Neural progenitor cell (in vitro differentiated cells): ENCODE data around the gene SUN1. TPM values are rescaled to one million over a fixed set of nuclear protein-coding genes. Genes with fewer than 3 reads are reported as not detected.

Experiments
- DNase-seq: peaks from one replicate; pipeline ENCODE4 v3.0.0-alpha.2; 2016; ENCODE audit warnings: low spot score
- H2AFZ ChIP-seq: fragments of 200-600 bp; sonication (generic); replicated peaks from 2 replicates; pipeline ENCODE4 v1.6.1; 2016; ENCODE audit warnings: antibody characterized with exemption
- H3F3A ChIP-seq: fragments of 200-600 bp; sonication (generic); 2 replicates; pipeline ENCODE4 v1.6.1; 2016; ENCODE audit warnings: antibody characterized with exemption, low read depth
- H3K27ac ChIP-seq: fragments of 200-600 bp; sonication (generic); 2 replicates; pipeline ENCODE4 v1.5.1; 2016; ENCODE audit warnings: mild to moderate bottlenecking
- H3K27me3 ChIP-seq: fragments of 200-600 bp; sonication (generic); 2 replicates; pipeline ENCODE4 v1.6.1; 2016; ENCODE audit warnings: mild to moderate bottlenecking, moderate library complexity
- H3K36me3 ChIP-seq: fragments of 200-600 bp; sonication (generic); 2 replicates; pipeline ENCODE4 v1.5.1; 2016
- H3K4me1 ChIP-seq: fragments of 200-600 bp; sonication (generic); 2 replicates; pipeline ENCODE4 v1.6.1; 2016; ENCODE audit warnings: mixed run types
- H3K4me2 ChIP-seq: fragments of 200-600 bp; sonication (generic); 2 replicates; pipeline ENCODE4 v1.6.1; 2016
- H3K4me3 ChIP-seq: fragments of 200-600 bp; sonication (generic); 2 replicates; pipeline ENCODE4 v1.5.1; 2016
- H3K79me2 ChIP-seq: fragments of 200-600 bp; sonication (generic); 2 replicates; pipeline ENCODE4 v1.6.1; 2016; ENCODE audit warnings: low read depth
- H3K9ac ChIP-seq: fragments of 200-600 bp; sonication (generic); 2 replicates; pipeline ENCODE4 v1.6.1; 2016
- H3K9me3 ChIP-seq: fragments of 200-600 bp; sonication (generic); 2 replicates; pipeline ENCODE4 v1.5.1; 2016; ENCODE audit warnings: low read depth
- H4K20me1 ChIP-seq: fragments of 200-600 bp; sonication (generic); 2 replicates; pipeline ENCODE4 v1.6.1; 2016; ENCODE audit warnings: low read depth
- H3K27ac Mint-ChIP-seq: 3 replicates; pipeline ENCODE4 v1.8.0; 2021; ENCODE audit warnings: mixed read lengths
- H3K27me3 Mint-ChIP-seq: 2 replicates; pipeline ENCODE4 v1.8.0; 2022; ENCODE audit warnings: low read depth, mild to moderate bottlenecking, inconsistent platforms, moderate library complexity, mixed read lengths; ENCODE audit not compliant: insufficient read depth
- H3K36me3 Mint-ChIP-seq: 3 replicates; pipeline ENCODE4 v1.8.0; 2021; ENCODE audit warnings: mixed read lengths
- H3K4me1 Mint-ChIP-seq: 3 replicates; pipeline ENCODE4 v1.8.0; 2021; ENCODE audit warnings: mixed read lengths
- H3K4me3 Mint-ChIP-seq: 3 replicates; pipeline ENCODE4 v1.8.0; 2021; ENCODE audit warnings: mild to moderate bottlenecking, moderate library complexity, mixed read lengths
- H3K9me3 Mint-ChIP-seq: 3 replicates; pipeline ENCODE4 v1.8.0; 2020; ENCODE audit warnings: mixed read lengths
- EZH2 ChIP-seq: fragments of 200-600 bp; sonication (generic); IDR thresholded peaks from 2 replicates; pipeline ENCODE4 v1.6.1; 2017; ENCODE audit warnings: antibody characterized with exemption, mild to moderate bottlenecking, moderate library complexity
- EZH2phosphoT487 ChIP-seq: fragments of 200-600 bp; sonication (generic); IDR thresholded peaks from 2 replicates; pipeline ENCODE4 v1.6.1; 2017; ENCODE audit warnings: antibody characterized with exemption
- total RNA-seq: library from RNA; depleted of rRNA; stranded (reverse); fragments of >200 nt; gene quantifications from 2 replicates; pipeline ENCODE4 v1.2.3, GENCODE V29; 2015; ENCODE audit warnings: low replicate concordance
- TF ChIP-seq, protein P1 (sequence below): fragments of 200-600 bp; sonication (generic); IDR thresholded peaks from 2 replicates; pipeline ENCODE4 v1.5.1; 2017; ENCODE audit warnings: antibody characterized with exemption, mild to moderate bottlenecking

SUN1 gene
- total RNA-seq, 1 donor from 2014 or later: 104 TPM

DNA sequence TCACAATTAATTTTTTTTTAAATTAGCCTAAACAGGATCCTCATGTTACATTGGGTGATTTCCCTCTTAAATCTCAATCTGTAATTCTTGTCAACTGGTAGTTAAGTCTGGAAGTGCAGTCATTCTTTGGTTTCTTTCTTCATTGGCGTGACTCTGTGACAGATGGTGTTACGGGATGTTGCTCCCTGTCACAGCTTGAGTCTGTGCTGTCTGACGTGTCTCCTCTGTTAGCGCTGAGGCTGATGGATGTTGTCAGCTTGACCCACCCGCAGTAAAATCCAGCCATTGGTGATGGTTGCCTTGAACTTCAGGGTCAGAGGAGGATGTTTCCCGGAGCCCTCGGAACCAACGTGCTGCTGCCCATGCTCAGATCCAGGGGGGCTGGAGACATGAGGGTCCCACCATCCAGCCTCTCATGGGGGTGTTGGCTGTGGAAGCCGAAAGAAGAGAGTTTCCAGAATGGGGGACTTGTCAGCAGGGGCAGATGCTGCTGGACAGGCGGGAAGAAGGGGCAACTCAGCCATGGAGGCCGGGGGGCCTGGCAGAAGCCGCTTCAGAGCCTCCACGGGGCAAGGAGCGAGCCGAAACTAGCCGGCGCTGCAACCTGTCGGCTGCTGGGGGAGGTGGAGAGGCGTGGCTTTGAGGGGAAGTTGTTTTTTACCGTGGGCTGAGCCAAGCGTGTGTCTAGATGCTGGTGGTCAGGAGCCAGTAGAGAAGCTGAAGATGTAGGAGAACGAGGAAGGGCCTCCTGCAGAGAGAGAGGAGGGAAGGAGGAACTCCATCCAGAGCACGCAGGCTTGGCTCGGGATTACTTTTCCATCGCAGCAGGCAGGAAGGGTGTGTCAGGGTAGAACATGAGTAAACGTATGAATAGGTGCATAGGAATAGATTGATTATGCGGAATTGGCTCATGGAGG is 3.5 kb downstream of the SUN1 start:
- DNase-seq: no peak
- TF ChIP-seq EZH2phosphoT487: no peak
- TF ChIP-seq, protein P1, sequence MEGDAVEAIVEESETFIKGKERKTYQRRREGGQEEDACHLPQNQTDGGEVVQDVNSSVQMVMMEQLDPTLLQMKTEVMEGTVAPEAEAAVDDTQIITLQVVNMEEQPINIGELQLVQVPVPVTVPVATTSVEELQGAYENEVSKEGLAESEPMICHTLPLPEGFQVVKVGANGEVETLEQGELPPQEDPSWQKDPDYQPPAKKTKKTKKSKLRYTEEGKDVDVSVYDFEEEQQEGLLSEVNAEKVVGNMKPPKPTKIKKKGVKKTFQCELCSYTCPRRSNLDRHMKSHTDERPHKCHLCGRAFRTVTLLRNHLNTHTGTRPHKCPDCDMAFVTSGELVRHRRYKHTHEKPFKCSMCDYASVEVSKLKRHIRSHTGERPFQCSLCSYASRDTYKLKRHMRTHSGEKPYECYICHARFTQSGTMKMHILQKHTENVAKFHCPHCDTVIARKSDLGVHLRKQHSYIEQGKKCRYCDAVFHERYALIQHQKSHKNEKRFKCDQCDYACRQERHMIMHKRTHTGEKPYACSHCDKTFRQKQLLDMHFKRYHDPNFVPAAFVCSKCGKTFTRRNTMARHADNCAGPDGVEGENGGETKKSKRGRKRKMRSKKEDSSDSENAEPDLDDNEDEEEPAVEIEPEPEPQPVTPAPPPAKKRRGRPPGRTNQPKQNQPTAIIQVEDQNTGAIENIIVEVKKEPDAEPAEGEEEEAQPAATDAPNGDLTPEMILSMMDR: no peak
- no peak for TF ChIP-seq EZH2
- Mint-ChIP-seq H3K36me3 (peaks cover 10% of the 10 kb centered on the region), H3K4me3 (no peak overlapping the region), H3K27me3 (peaks cover 6% of the 10 kb centered on the region), H3K4me1 (peaks cover 20% of the 10 kb centered on the region), H3K27ac (no peak overlapping the region), H3K9me3 (no peaks in the 10 kb centered on the region)
- H3K79me2 ChIP-seq: peaks cover 82% of the 10 kb centered on the region
- H3K27me3 ChIP-seq: no peaks in the 10 kb centered on the region
- no peak overlapping the region for H3K4me3 ChIP-seq
- no peaks in the 10 kb centered on the region for H3K4me1 ChIP-seq
- no peaks in the 10 kb centered on the region for H3K9me3 ChIP-seq
- no peak overlapping the region for H2AFZ ChIP-seq
- no peak overlapping the region for H3K27ac ChIP-seq
- peaks cover 68% of the 10 kb centered on the region for H4K20me1 ChIP-seq
- no peaks in the 10 kb centered on the region for H3F3A ChIP-seq
- no peak overlapping the region for H3K4me2 ChIP-seq
- no peak overlapping the region for H3K9ac ChIP-seq
- no peaks in the 10 kb centered on the region for H3K36me3 ChIP-seq

DNA sequence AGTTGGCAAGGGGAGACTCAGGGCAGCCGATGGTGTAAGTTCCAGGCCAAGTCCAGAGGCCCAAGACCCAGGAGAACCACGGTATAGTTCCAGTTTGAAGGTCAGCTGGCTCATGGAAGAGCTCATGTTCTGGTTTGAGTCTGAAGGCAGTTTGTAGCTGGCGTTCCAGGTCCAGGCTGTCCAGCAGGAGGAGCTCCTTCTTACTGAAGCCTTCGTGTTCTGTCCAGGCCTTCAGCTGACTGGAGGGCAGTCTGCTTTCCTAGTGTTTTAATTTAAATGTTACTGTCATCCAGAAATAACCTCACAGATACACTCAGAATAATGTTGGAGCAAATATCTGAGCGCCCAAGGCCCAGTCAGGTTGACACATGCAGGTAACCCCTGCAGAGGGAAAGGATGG is 4.2 kb downstream of the SUN1 start:
- no peaks in the 10 kb centered on the region for H3K36me3 ChIP-seq
- no peak overlapping the region for H3K9ac ChIP-seq
- H3K27me3 Mint-ChIP-seq: peaks cover 6% of the 10 kb centered on the region
- no peaks in the 10 kb centered on the region for H3K27me3 ChIP-seq
- peaks cover 10% of the 10 kb centered on the region for H3K36me3 Mint-ChIP-seq
- peak overlapping the region; percentile 94 for H3K27ac Mint-ChIP-seq
- H3K79me2 ChIP-seq: peaks cover 75% of the 10 kb centered on the region
- H2AFZ ChIP-seq: no peak overlapping the region
- no peaks in the 10 kb centered on the region for H3K9me3 Mint-ChIP-seq
- no peaks in the 10 kb centered on the region for H3K4me1 ChIP-seq
- no peak overlapping the region for H3K4me3 Mint-ChIP-seq
- no peak overlapping the region for H3K27ac ChIP-seq
- H3F3A ChIP-seq: no peaks in the 10 kb centered on the region
- no peak overlapping the region for H3K4me3 ChIP-seq
- peaks cover 21% of the 10 kb centered on the region for H3K4me1 Mint-ChIP-seq
- H3K9me3 ChIP-seq: no peaks in the 10 kb centered on the region
- H3K4me2 ChIP-seq: no peak overlapping the region
- no peak for TF ChIP-seq EZH2phosphoT487
- TF ChIP-seq, protein P1: peak; percentile 52
- peaks cover 65% of the 10 kb centered on the region for H4K20me1 ChIP-seq
- peak; percentile 48 for DNase-seq

DNA sequence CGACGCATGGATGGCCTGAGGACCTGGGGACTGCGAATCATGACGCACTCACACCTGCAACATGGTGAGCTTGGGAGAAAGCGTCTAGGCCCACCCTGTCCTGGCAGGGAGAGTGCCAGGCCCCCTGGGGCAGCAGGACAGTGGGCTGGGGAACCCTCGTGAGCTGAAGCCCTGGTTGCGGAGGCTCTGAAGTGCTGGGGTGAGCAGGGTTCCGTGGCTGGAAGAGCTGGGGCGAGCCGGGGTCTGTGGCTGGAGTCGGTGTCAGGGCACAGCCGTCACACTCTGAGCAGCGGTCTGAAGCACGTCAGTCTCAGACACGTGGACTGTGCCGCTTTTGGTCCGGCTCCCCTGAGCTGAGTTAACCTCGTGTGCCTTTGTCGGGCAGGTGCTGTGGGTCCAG is 4.7 kb downstream of the SUN1 start:
- no peak for TF ChIP-seq EZH2
- TF ChIP-seq EZH2phosphoT487: no peak
- TF ChIP-seq, protein P1: no peak
- no peaks in the 10 kb centered on the region for H3K9me3 Mint-ChIP-seq
- Histone ChIP-seq H3K4me2 (no peak overlapping the region), H3K9ac (no peak overlapping the region), H3K4me3 (no peak overlapping the region), H3K27me3 (no peaks in the 10 kb centered on the region), H3K79me2 (peaks cover 69% of the 10 kb centered on the region), H2AFZ (no peak overlapping the region), H3K9me3 (no peaks in the 10 kb centered on the region), H3K4me1 (no peaks in the 10 kb centered on the region), H4K20me1 (peaks cover 66% of the 10 kb centered on the region), H3F3A (no peaks in the 10 kb centered on the region), H3K27ac (no peak overlapping the region), H3K36me3 (no peaks in the 10 kb centered on the region)
- no peak overlapping the region for H3K27ac Mint-ChIP-seq
- no peak for DNase-seq
- H3K27me3 Mint-ChIP-seq: peaks cover 6% of the 10 kb centered on the region
- peaks cover 19% of the 10 kb centered on the region for H3K4me1 Mint-ChIP-seq
- H3K36me3 Mint-ChIP-seq: peaks cover 10% of the 10 kb centered on the region
- H3K4me3 Mint-ChIP-seq: no peak overlapping the region
